H9 (cell line): Measurements from ENCODE around the gene DPEP3. TPM values are rescaled to one million over a fixed set of nuclear protein-coding genes. Genes with fewer than 3 reads are reported as not detected.

Experiments used
- DNase-seq: peaks from one replicate; pipeline ENCODE4 v3.0.0-alpha.2; 2017
- H2AFZ ChIP-seq: one replicate; pipeline ENCODE4 v1.6.1; 2013; ENCODE audit warnings: mild to moderate bottlenecking, low read length, control low read depth, moderate library complexity
- H2AK5ac ChIP-seq: 2 replicates; pipeline ENCODE4 v1.6.1; 2013; ENCODE audit warnings: low read length, control low read depth, mixed read lengths; ENCODE audit not compliant: insufficient read length
- H2BK120ac ChIP-seq: one replicate; pipeline ENCODE4 v1.6.1; 2013; ENCODE audit warnings: low read depth, mild to moderate bottlenecking, low read length, control low read depth, inconsistent platforms; ENCODE audit not compliant: poor library complexity, severe bottlenecking
- H2BK12ac ChIP-seq: 2 replicates; pipeline ENCODE4 v1.6.1; 2013; ENCODE audit warnings: low read length, control low read depth, mixed read lengths, low read depth; ENCODE audit not compliant: insufficient read length
- H2BK15ac ChIP-seq: 2 replicates; pipeline ENCODE4 v1.6.1; 2013; ENCODE audit warnings: low read depth, low read length, control low read depth
- H2BK20ac ChIP-seq: one replicate; pipeline ENCODE4 v1.6.1; 2013; ENCODE audit warnings: low read depth, mild to moderate bottlenecking, low read length, control low read depth, inconsistent platforms; ENCODE audit not compliant: poor library complexity, severe bottlenecking
- H2BK5ac ChIP-seq: 2 replicates; pipeline ENCODE4 v1.6.1; 2013; ENCODE audit warnings: low read length, control low read depth, mixed read lengths; ENCODE audit not compliant: insufficient read length
- H3K14ac ChIP-seq: 2 replicates; pipeline ENCODE4 v1.6.1; 2013; ENCODE audit warnings: low read length, control low read depth; ENCODE audit not compliant: insufficient read depth
- H3K18ac ChIP-seq: 2 replicates; pipeline ENCODE4 v1.6.1; 2013; ENCODE audit warnings: low read depth, mild to moderate bottlenecking, mixed read lengths, low read length, control low read depth; ENCODE audit not compliant: insufficient read length
- H3K23ac ChIP-seq: 2 replicates; pipeline ENCODE4 v1.6.1; 2013; ENCODE audit warnings: low read length, control low read depth, mixed read lengths, low read depth; ENCODE audit not compliant: insufficient read length
- H3K23me2 ChIP-seq: 2 replicates; pipeline ENCODE4 v1.6.1; 2013; ENCODE audit warnings: low read depth, mild to moderate bottlenecking, mixed read lengths, low read length, control low read depth; ENCODE audit not compliant: insufficient read length, poor library complexity, severe bottlenecking
- H3K27ac ChIP-seq: 2 replicates; pipeline ENCODE4 v1.5.1; 2013; ENCODE audit warnings: low read length, control low read depth, mixed read lengths, low read depth; ENCODE audit not compliant: insufficient read length
- H3K27me3 ChIP-seq: 2 replicates; pipeline ENCODE4 v1.6.1; 2013; ENCODE audit warnings: low read length, control low read depth, inconsistent platforms; ENCODE audit not compliant: insufficient read depth
- H3K4ac ChIP-seq: 2 replicates; pipeline ENCODE4 v1.6.1; 2013; ENCODE audit warnings: low read depth, mild to moderate bottlenecking, control low read depth, inconsistent platforms, low read length, moderate library complexity
- H3K4me1 ChIP-seq: 2 replicates; pipeline ENCODE4 v1.6.1; 2013; ENCODE audit warnings: low read length, control low read depth, inconsistent platforms; ENCODE audit not compliant: insufficient read depth
- H3K4me2 ChIP-seq: 2 replicates; pipeline ENCODE4 v1.6.1; 2013; ENCODE audit warnings: low read length, control low read depth, mixed read lengths; ENCODE audit not compliant: insufficient read length, insufficient read depth
- H3K56ac ChIP-seq: 2 replicates; pipeline ENCODE4 v1.6.1; 2013; ENCODE audit warnings: low read depth, mild to moderate bottlenecking, mixed read lengths, low read length, control low read depth; ENCODE audit not compliant: insufficient read length
- H3K79me1 ChIP-seq: 2 replicates; pipeline ENCODE4 v1.6.1; 2013; ENCODE audit warnings: low read depth, mild to moderate bottlenecking, moderate library complexity, low read length, control low read depth, inconsistent platforms; ENCODE audit not compliant: insufficient read depth, poor library complexity, severe bottlenecking
- H3K79me2 ChIP-seq: 2 replicates; pipeline ENCODE4 v1.6.1; 2013; ENCODE audit warnings: low read length, control low read depth, inconsistent platforms; ENCODE audit not compliant: insufficient read depth
- H3K9ac ChIP-seq: 2 replicates; pipeline ENCODE4 v1.6.1; 2013; ENCODE audit warnings: low read length, control low read depth, mixed read lengths; ENCODE audit not compliant: insufficient read length; ENCODE audit errors: extremely low read depth
- H3K9me3 ChIP-seq: one replicate; pipeline ENCODE4 v1.6.1; 2013; ENCODE audit warnings: low read depth, low read length, inconsistent platforms; ENCODE audit not compliant: control insufficient read depth
- H3T11ph ChIP-seq: one replicate; pipeline ENCODE4 v1.6.1; 2013; ENCODE audit warnings: mild to moderate bottlenecking, low read length, control low read depth, inconsistent platforms
- H4K20me1 ChIP-seq: one replicate; pipeline ENCODE4 v1.6.1; 2013; ENCODE audit not compliant: control insufficient read depth, insufficient read length, insufficient read depth
- H4K5ac ChIP-seq: 2 replicates; pipeline ENCODE4 v1.6.1; 2013; ENCODE audit warnings: low read depth, mild to moderate bottlenecking, mixed read lengths, low read length, control low read depth; ENCODE audit not compliant: insufficient read length
- H4K8ac ChIP-seq: replicated peaks from 2 replicates; pipeline ENCODE4 v1.6.1; 2013; ENCODE audit warnings: low read length, control low read depth, mixed read lengths, low read depth; ENCODE audit not compliant: insufficient read length
- H4K91ac ChIP-seq: 2 replicates; pipeline ENCODE4 v1.6.1; 2013; ENCODE audit warnings: low read depth, mild to moderate bottlenecking, moderate library complexity, mixed read lengths, low read length, control low read depth; ENCODE audit not compliant: insufficient read length
- H3K27ac Mint-ChIP-seq, 3 experiments: 2 replicates in 2 of 3; 3 replicates in 1 of 3; pipeline ENCODE4 v1.8.0; 2020 to 2021; ENCODE audit warnings: mixed read lengths in 3 of 3, mild to moderate bottlenecking in 1 of 3, moderate library complexity in 1 of 3
- H3K27me3 Mint-ChIP-seq: 2 replicates; pipeline ENCODE4 v1.8.0; 2021; ENCODE audit warnings: low read depth, mild to moderate bottlenecking, moderate library complexity, mixed read lengths
- H3K36me3 Mint-ChIP-seq, 3 experiments: 2 replicates in 2 of 3; 3 replicates in 1 of 3; pipeline ENCODE4 v1.8.0; 2020 to 2021; ENCODE audit warnings: low read depth in 3 of 3, mixed read lengths in 3 of 3; ENCODE audit not compliant: insufficient read depth in 1 of 3
- H3K4me1 Mint-ChIP-seq, 2 experiments: 2 replicates each; pipeline ENCODE4 v1.8.0; 2020; ENCODE audit warnings: mixed read lengths in 2 of 2
- H3K4me3 Mint-ChIP-seq, 2 experiments: 2 replicates in 1 of 2; 3 replicates in 1 of 2; pipeline ENCODE4 v1.8.0; 2020 to 2021; ENCODE audit warnings: mild to moderate bottlenecking in 2 of 2, mixed read lengths in 2 of 2, moderate library complexity in 1 of 2
- H3K9me3 Mint-ChIP-seq, 2 experiments: 2 replicates in 1 of 2; 3 replicates in 1 of 2; pipeline ENCODE4 v1.8.0; 2020; ENCODE audit warnings: mild to moderate bottlenecking in 2 of 2, mixed read lengths in 2 of 2, moderate library complexity in 1 of 2
- WGBS: extraction: QIAGEN DNeasy Blood & Tissue Kit; methylation state at CpG from one replicate; pipeline ENCODE4 v1.1.7; 2013; ENCODE audit warnings: missing lambda C conversion rate, low lambda C conversion rate, mixed read lengths; ENCODE audit not compliant: insufficient read length; ENCODE audit errors: extremely low coverage; 5-methylcytosine and 5-hydroxymethylcytosine counted together
- total RNA-seq: library from RNA; stranded (reverse); gene quantifications from 2 replicates; pipeline ENCODE4 v1.2.1, GENCODE V29; 2021
- TF ChIP-seq, protein P1 (sequence below): fragments of 200-600 bp; sonication (generic); conservative IDR thresholded peaks from 3 replicates; pipeline ENCODE4 v1.8.0; 2021; ENCODE audit warnings: antibody characterized with exemption, mild to moderate bottlenecking

DPEP3 gene
- total RNA-seq, 1 experiment from 2014 or later: 0.68 TPM

DNA sequence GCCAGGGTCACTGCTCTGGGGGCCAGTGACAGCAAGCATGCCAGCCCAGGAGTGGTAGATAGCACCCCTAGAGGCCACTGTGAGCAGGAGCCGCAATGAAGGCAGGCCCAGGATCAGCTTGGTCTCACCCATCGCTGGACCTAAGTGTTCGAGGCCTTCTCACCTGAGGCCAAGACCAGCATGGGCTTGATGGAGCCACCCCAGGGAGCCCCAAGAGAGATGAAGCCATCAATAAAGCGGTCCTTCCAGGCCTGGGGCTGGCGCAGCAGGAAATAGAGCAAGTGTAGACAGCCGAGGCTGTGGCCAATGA, 38.1 kb downstream of the DPEP3 start:
- Histone ChIP-seq H2BK12ac (no peak overlapping the region), H3K27me3 (no peaks in the 10 kb centered on the region), H3K9ac (no peak overlapping the region), H2BK5ac (no peak overlapping the region), H3K23ac (no peak overlapping the region), H3K56ac (no peak overlapping the region), H3K4me1 (no peaks in the 10 kb centered on the region), H3K27ac (no peak overlapping the region), H4K8ac (no peak overlapping the region), H3K9me3 (no peaks in the 10 kb centered on the region), H3K14ac (no peak overlapping the region), H2AK5ac (no peak overlapping the region), H3K4me2 (no peak overlapping the region), H3K79me1 (no peaks in the 10 kb centered on the region), H3K23me2 (no peaks in the 10 kb centered on the region), H2BK20ac (no peak overlapping the region), H4K5ac (no peak overlapping the region), H2AFZ (no peak overlapping the region), H2BK120ac (no peak overlapping the region), H2BK15ac (no peak overlapping the region), H3K79me2 (no peaks in the 10 kb centered on the region), H4K91ac (no peak overlapping the region), H3T11ph (no peak overlapping the region), H3K4ac (no peak overlapping the region), H3K18ac (no peak overlapping the region), H4K20me1 (no peaks in the 10 kb centered on the region)
- no peaks in the 10 kb centered on the region for H3K9me3 Mint-ChIP-seq
- H3K36me3 Mint-ChIP-seq: peaks cover 11 to 44% (median 15%) of the 10 kb centered on the region in 3 experiments; a peak in 5 of 7 replicates
- H3K4me3 Mint-ChIP-seq: peak overlapping the region in 1 of 2 experiments; percentile 57; a peak in 1 of 5 replicates
- H3K27ac Mint-ChIP-seq: peak overlapping the region in 1 of 3 experiments; percentile 61; a peak in 1 of 7 replicates
- peaks cover 5 to 19% of the 10 kb centered on the region in 2 experiments for H3K4me1 Mint-ChIP-seq
- TF ChIP-seq, protein P1, sequence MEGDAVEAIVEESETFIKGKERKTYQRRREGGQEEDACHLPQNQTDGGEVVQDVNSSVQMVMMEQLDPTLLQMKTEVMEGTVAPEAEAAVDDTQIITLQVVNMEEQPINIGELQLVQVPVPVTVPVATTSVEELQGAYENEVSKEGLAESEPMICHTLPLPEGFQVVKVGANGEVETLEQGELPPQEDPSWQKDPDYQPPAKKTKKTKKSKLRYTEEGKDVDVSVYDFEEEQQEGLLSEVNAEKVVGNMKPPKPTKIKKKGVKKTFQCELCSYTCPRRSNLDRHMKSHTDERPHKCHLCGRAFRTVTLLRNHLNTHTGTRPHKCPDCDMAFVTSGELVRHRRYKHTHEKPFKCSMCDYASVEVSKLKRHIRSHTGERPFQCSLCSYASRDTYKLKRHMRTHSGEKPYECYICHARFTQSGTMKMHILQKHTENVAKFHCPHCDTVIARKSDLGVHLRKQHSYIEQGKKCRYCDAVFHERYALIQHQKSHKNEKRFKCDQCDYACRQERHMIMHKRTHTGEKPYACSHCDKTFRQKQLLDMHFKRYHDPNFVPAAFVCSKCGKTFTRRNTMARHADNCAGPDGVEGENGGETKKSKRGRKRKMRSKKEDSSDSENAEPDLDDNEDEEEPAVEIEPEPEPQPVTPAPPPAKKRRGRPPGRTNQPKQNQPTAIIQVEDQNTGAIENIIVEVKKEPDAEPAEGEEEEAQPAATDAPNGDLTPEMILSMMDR: peak; percentile 85
- no CpG with 5 or more reads among the region's 6 CpGs for WGBS
- H3K27me3 Mint-ChIP-seq: no peaks in the 10 kb centered on the region
- DNase-seq: peak; percentile 81
